Measurements from ENCODE around the gene NECTIN1.

The NECTIN1 gene

GRCh38 chr11:119637481-119637880 is 91.5 kb downstream of the NECTIN1 start:
- DNase-seq, result no peak

- DNase-seq, result no peak
These were observed 93.2 kb downstream of the NECTIN1 start for GRCh38 chr11:119635776-119636175.

GRCh38 chr11:119635041-119635740 is 93.8 kb downstream of the NECTIN1 start:
- DNase-seq, result no peak

- DNase-seq, result no peak
These were observed 94.7 kb downstream of the NECTIN1 start for GRCh38 chr11:119634301-119634700.

- DNase-seq, result no peak
These were observed 99.0 kb downstream of the NECTIN1 start for GRCh38 chr11:119629834-119630624.

GRCh38 chr11:119629085-119629484 is 99.9 kb downstream of the NECTIN1 start:
- no peak for DNase-seq

GRCh38 chr11:119627286-119627685 is 101.7 kb downstream of the NECTIN1 start:
- DNase-seq, result no peak

GRCh38 chr11:119626871-119627270 is 102.1 kb downstream of the NECTIN1 start:
- DNase-seq, result peak; percentile 55

- DNase-seq, result peak; percentile 51
These were observed 102.7 kb downstream of the NECTIN1 start for GRCh38 chr11:119626197-119626841.

GRCh38 chr11:119625206-119625978 is 103.6 kb downstream of the NECTIN1 start:
- no peak for DNase-seq

GRCh38 chr11:119624629-119625028 is 104.4 kb downstream of the NECTIN1 start:
- no peak for DNase-seq

- DNase-seq, result no peak
These were observed 104.8 kb downstream of the NECTIN1 start for GRCh38 chr11:119624102-119624615.

- no peak for DNase-seq
These were observed 105.3 kb downstream of the NECTIN1 start for GRCh38 chr11:119623682-119624081.

- DNase-seq, result peak; percentile 1
These were observed 106.4 kb downstream of the NECTIN1 start for GRCh38 chr11:119622454-119623143.

- DNase-seq, result peak; percentile 26
These were observed 109.3 kb downstream of the NECTIN1 start for GRCh38 chr11:119619665-119620064.

GRCh38 chr11:119618208-119618909 is 110.6 kb downstream of the NECTIN1 start:
- DNase-seq, result no peak

GRCh38 chr11:119617340-119617713 is 111.7 kb downstream of the NECTIN1 start:
- peak; percentile 41 for DNase-seq

GRCh38 chr11:119616586-119617339 is 112.2 kb downstream of the NECTIN1 start:
- DNase-seq, result peak; percentile 68

GRCh38 chr11:119615882-119616196 is 113.2 kb downstream of the NECTIN1 start:
- no peak for DNase-seq

GRCh38 chr11:119615003-119615881 is 113.8 kb downstream of the NECTIN1 start:
- no peak for DNase-seq
